GM19099 (cell line): Measurements from ENCODE around the gene ISL1.

ENCODE experiments used
- POLR2A ChIP-seq: IDR thresholded peaks from 3 replicates; pipeline ENCODE4 v1.6.1; 2011; ENCODE audit warnings: low read depth; ENCODE audit not compliant: insufficient read length; ENCODE audit errors: extremely low read depth

Gene ISL1

GRCh38 chr5:51397996-51398395 lies 14.7 kb downstream of the ISL1 start:
- TF ChIP-seq POLR2A: no peak

- no peak for TF ChIP-seq POLR2A
Observed at GRCh38 chr5:51398875-51399642, 15.8 kb downstream of the ISL1 start.

GRCh38 chr5:51399643-51400006 lies 16.4 kb downstream of the ISL1 start:
- no peak for TF ChIP-seq POLR2A

- TF ChIP-seq POLR2A: no peak
Observed at GRCh38 chr5:51404255-51404654, 21.0 kb downstream of the ISL1 start.

- TF ChIP-seq POLR2A: no peak
Observed at GRCh38 chr5:51411921-51412325, 28.7 kb downstream of the ISL1 start.

GRCh38 chr5:51414516-51414915 lies 31.3 kb downstream of the ISL1 start:
- no peak for TF ChIP-seq POLR2A

GRCh38 chr5:51416149-51416548 lies 32.9 kb downstream of the ISL1 start:
- TF ChIP-seq POLR2A: no peak

- TF ChIP-seq POLR2A: no peak
Observed at GRCh38 chr5:51433052-51433710, 49.9 kb downstream of the ISL1 start.

- no peak for TF ChIP-seq POLR2A
Observed at GRCh38 chr5:51439232-51439631, 56.0 kb downstream of the ISL1 start.
